Skin epidermis (tissue), 12 donors: ENCODE data around the gene PTPRM.

ENCODE experiments used
- H3K27ac ChIP-seq, 21 experiments: fragments of 200-600 bp; sonication (generic) in 11 of 21; one replicate each; pipeline ENCODE4 v1.5.0; 2020; ENCODE audit warnings: mild to moderate bottlenecking in 3 of 21, inconsistent platforms in 2 of 21, moderate library complexity in 2 of 21
- H3K4me3 ChIP-seq, 7 experiments: fragments of 200-600 bp; sonication (generic) in 2 of 7; one replicate each; pipeline ENCODE4 v1.5.0; 2020; ENCODE audit warnings: inconsistent platforms in 2 of 7, mild to moderate bottlenecking in 2 of 7, moderate library complexity in 1 of 7

Gene PTPRM

DNA sequence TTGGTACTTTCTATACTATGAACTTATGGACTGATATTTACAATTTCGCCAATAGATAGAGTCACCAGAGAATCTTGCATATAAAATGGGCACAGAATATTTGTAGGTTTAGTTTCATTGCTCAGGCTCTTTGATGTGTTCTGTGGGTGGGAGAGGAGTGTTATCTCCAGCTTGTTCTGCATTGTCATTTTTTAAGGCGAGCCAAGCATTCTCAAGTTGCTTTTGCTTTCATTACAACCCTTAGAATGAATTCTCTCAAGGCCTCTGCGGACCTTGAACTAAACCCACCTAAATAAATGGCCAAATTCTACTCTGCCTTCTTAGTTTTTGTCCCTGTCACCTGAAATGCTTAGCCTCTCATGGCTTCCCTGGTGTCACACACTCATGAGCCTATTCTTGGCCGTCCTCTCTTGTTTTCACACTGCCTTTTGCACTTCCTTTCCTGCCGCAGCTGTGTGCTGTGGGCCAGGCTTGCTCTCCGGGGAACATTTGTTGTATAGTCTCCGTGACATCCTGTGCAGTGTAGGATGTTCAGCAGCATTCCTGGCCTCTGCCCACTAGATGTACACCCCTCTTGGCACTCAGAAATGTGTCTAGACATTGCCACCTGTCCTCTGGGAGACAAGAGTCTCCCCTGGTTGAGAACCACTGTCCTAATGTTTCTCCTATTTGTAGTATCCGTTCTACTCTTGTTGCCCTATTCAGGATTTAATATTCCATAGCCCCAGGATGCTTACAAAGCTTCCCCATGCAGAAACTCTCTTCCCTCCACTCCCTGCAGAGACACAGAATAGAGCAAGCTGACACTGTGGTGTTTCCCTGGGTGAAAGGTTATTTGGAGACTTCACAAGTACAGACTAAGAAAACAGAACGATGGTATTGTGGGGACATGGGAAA, 255.6 kb downstream of the PTPRM start:
- H3K4me3 ChIP-seq, result no peak overlapping the region
- H3K27ac ChIP-seq, result peak overlapping the region in 2 of 21 experiments; percentile 27 to 28

DNA sequence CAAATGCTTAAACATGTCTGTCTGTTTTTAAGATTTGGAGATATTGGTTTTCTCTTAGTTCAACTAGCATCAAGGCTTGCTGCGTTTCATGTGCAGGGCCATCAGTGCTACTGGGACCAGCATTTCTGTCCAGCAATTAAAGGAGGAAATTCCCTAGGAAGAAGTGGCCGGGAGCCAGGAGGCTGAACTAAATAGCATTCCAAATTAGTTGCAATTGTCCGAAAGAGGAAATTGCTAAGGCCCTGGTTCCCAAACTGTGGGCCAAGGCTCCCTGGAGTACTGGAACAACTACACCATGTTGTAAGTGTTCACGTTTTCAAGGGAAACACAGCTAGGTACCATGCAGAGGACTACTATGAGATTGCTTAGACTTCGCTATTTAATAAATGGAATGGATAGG, 257.9 kb downstream of the PTPRM start:
- Histone ChIP-seq H3K27ac (no peak overlapping the region), H3K4me3 (no peak overlapping the region)

DNA sequence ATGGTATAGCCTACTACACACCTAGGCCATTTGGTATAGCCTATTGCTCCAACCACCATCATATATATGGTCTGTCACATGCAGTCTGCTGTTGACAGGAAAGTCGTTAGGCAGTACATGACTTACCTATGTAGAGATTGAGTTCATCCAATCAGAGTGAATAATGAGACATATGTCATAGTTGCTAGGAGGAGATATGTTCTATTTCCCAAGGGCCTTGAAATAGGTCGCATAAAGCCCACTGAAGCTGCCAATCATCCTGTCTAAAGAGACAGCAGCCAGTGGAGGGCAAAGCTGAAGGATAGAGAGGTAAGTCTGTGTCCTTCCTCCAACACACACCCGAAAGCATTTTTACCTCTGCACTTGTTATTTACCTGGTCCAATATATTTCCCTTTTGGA, 263.4 kb downstream of the PTPRM start:
- H3K27ac ChIP-seq, result no peak overlapping the region

DNA sequence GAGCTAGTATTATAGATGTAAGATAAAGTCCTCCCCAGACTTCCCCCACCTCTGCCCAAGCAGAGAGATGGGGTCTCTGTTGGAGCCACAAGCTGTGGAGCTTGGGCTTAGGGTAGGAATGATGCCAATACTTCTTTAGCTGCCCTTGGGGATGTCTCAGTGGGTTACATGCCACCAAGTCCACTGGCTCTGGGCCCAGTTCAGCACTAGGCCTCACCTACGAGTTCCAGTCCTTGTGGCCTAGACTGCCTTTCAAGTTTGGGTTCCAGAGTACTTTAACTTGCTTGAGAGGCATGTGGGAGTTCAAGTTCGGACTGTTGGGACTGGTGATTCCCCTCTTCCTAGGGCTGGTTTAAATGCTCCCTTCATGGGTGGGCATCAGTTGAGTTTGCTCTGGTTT, 272.4 kb downstream of the PTPRM start:
- Histone ChIP-seq H3K4me3 (no peak overlapping the region), H3K27ac (no peak overlapping the region)

More for the DNA sequence above, 263.4 kb downstream of the PTPRM start:
- H3K4me3 ChIP-seq, result no peak overlapping the region

DNA sequence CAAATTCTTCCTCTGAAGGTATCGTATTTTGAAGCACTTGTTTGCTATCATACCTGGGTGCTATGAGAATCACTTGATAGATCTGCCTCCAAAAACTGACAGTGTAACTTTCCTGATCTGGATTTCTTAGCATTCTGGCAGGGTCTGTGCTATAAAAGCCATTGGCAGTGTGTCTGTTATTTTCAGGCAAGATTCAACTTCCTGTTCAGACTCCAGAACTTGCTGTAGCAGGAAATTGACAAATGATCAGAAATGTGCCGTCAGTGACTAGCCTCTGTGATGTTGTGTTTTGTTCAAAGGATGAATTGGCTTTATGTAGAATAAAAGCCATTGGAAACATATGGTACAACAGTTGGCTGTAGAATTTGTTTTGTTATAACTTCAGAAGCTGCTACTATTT, 273.3 kb downstream of the PTPRM start:
- no peak overlapping the region for H3K27ac ChIP-seq
- H3K4me3 ChIP-seq, result no peak overlapping the region

DNA sequence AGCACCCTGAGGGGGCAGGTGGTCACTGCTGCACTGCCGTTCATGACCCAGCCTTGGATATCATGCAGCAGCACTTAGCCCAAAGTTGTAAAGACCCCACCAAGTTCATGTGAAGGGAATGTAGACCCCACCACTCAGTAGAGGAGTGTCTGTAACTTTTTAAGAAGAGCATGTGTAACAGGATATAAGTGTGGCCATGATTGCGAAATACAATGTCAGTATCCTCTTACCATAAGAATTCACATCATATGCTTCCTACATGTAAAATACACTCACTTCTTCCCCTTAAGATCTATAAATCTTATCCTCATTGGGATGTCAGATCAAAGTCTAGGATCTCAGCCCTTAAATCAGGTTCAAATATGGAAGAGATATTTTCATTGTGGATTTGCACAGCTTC, 276.9 kb downstream of the PTPRM start:
- Histone ChIP-seq H3K27ac (no peak overlapping the region), H3K4me3 (no peak overlapping the region)

DNA sequence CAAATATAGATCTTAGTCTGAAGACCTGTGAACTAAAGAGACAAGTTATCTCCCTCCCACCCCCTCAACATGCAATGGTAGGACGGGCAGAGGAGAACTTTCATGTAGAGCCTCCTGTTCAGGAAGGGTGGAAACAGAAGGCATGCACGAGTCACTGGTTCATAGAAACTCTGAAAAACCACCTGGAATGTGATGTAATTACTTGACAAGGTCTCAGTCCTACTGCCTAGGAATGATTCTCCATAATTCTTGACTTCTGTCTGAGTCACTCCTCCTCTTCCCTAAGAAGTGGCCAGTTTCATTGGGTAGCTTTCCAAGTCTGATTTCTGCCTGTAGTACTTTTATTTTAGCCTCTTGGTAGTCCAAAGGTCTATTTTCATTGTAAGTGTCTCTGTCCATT, 277.3 kb downstream of the PTPRM start:
- Histone ChIP-seq H3K27ac (no peak overlapping the region), H3K4me3 (no peak overlapping the region)

DNA sequence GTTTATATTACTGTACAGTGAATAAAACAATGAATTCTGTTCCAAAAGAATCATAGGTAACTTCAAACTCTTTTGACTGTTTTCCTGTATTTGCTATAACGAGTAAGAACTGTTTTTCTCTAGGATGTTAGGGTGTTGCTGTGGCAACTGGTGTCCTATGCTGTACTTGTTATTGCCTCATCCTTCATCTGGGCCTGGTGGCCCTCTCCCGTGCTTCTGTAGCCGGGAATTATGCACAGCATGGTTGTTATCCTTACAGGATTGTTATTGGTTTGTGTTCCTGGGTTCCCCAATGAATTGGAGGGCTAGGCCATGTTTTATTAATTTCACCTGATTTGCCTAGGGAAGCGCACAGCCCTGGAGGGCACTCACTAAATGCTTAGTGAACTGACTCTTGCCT, 279.2 kb downstream of the PTPRM start:
- no peak overlapping the region for H3K4me3 ChIP-seq
- no peak overlapping the region for H3K27ac ChIP-seq

DNA sequence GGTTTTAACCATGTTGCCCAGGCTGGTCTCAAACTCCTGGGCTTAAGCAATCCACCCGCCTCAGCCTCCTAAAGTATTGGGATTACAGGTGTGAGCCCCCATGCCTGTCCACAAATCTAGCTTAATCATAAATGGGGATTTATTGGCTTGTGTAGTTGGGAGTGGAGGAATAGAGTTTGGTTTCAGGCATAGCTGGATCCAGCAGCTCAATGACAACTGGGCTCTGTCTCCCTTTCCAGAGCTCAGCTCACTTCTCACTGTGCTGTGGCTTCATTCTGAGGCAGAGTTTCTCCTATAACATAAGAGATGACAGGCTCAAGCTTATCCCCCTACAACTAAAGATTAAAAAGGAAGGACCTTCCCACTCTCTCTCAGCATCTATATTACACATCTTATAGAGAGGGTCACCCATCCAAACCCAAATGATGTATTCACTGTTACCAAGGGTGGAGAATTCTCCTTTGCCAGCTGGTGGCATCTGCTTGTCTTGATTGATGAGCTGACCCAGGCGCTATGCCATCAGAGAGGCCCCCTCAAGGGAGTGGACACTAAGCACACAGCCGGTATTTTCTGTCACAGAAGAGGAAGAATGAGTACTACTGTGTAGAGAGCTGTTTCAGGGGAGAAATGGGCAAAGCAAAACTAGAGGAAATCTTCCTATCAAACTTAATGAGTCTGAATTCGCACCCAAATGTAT, 280.4 kb downstream of the PTPRM start:
- Histone ChIP-seq H3K27ac (no peak overlapping the region), H3K4me3 (no peak overlapping the region)

DNA sequence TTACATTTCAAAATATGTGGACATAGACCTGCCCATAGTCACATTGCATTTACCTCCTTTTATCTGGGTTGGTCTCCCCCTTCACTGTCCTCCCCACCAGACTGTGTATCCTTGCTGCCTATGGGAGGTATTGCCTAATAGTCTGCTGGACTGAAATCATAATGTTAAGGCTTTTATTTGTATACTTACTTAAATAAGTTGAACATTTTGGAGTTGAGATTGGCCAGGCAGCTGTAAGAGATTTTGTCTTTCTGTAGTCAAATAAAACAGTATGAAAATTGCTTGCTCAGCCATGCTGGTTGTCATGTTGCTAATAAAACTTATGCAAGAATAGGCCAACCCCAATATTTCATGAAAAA, 280.9 kb downstream of the PTPRM start:
- no peak overlapping the region for H3K27ac ChIP-seq
- no peak overlapping the region for H3K4me3 ChIP-seq

DNA sequence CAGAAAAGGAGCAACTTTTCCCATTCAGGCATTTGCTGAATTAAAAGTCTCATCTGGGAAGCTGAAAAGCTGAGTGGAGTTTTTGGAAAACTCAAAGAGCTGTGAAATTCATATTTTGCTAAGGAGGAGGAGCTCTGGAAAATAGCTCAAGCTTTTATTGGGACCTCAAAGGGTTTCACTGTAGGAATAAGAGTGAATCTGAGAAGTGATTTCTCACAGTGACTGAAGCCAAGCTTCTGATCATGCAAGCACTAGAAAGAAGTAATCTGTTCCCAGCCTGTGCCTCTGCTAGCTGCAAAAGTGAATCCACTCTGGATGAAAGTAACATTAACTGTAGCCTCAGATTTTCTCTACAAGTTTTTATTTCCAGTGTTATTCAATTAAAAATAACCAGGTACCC, 283.3 kb downstream of the PTPRM start:
- H3K4me3 ChIP-seq, result no peak overlapping the region
- no peak overlapping the region for H3K27ac ChIP-seq

DNA sequence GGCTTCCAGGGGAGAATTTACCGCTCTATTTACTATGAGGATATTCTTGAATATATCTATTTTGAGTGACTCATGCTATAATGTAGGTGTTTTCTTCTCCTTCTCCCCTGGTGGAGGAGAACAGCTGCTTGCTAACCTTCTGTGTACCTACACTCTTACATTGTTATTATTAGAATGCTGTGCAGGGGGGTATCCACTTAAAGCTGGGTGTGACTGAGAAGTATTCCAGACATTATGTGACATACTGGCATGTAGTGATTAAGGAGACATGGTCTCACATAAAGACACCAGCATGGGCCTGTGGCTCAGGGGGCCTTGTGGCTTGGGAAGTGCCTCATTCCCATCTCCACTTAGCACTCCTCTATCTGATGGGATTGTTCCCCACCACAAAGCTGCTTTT, 287.9 kb downstream of the PTPRM start:
- no peak overlapping the region for H3K27ac ChIP-seq
- no peak overlapping the region for H3K4me3 ChIP-seq

DNA sequence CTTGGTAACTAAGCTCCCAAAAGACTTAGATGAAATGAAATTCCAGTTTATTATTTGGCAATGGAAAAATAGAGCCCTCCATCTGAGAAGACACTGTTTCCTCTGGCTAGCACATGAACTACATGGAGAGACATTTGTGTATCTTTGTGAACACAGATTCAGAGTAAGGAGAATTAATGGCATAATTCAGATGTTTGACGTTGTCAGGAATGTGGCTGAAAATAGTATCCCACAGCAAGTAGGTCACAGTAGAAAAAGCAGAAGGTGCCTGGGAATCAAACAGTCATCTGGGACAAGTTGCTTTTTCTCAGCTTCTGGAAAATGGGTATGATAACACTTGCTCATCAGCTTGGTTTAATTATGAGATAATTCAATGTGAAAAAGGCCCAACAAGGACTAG, 288.6 kb downstream of the PTPRM start:
- Histone ChIP-seq H3K4me3 (no peak overlapping the region), H3K27ac (no peak overlapping the region)

DNA sequence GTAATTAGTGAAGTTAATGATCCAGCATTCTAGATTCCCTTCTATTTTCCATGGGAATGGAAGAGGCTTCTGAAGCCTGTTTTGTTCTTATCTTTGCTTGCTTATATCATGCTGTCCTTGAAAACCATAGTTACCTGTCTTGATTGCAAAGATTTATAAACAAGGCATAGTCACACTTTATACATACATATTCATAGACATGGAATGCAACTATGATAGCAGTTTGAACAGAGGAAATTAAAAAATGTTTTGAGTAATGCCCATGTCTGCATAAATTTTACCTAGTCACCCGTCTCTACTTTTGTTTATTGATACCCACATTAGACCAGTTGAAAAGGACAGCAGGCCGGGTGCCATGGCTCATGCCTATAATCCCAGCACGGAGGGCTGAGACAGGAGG, 289.0 kb downstream of the PTPRM start:
- no peak overlapping the region for H3K4me3 ChIP-seq
- H3K27ac ChIP-seq, result no peak overlapping the region

DNA sequence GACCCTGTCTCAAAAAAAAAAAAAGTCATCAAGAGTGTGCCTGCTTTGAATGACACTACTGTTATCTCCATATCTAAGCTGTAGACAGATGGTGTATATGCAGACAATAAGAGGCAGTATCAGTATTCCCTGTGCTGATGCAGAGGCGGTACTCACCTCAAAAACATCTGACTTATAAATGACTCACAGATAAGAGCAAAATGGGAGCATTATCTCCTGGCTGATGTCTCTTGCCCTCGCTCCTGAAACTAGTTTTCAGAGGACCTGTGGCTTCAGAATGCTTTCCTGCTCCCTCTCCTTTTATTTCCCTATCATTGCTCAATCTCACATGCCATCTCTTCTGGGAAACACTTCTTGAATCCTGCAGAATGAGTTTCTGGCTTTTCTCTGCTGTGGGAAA, 289.6 kb downstream of the PTPRM start:
- Histone ChIP-seq H3K27ac (no peak overlapping the region), H3K4me3 (no peak overlapping the region)

DNA sequence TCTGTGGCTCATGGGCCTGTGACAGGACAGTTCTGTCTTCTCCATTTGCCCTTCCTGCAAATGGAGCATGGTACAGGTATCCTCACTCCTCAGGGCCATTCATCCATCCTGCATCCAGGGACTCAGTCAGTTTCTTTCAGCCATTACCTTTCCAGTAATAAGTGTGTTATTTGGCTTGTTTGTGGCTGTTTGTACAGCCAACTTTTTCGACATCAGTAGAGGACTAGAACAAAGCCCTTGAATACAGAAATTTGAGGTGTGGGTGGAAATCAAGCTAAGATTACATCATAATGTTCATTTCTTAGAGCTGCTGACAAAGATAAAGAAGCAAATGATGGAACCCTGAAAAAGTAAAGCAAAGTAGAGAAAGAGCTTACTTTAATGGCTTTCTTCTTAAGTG, 290.4 kb downstream of the PTPRM start:
- Histone ChIP-seq H3K4me3 (no peak overlapping the region), H3K27ac (no peak overlapping the region)

DNA sequence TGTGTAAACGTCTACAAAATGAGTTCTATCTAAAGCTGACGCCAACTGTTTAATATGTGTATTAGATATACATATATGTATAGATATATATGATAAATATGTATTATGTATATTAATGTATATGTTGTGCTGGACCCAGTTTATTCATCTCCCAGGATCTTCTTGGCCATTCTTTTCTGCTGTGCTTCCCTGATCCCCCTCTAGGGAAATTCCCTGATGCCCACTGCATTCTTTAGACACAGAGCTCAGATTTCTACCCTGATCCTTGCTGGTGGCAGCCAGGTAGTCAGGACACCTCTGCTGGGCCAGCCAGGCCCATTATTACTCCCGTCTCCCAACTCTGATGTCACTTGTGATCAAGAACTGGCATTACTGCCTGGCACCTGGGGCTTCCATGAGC, 292.0 kb downstream of the PTPRM start:
- H3K4me3 ChIP-seq, result no peak overlapping the region
- H3K27ac ChIP-seq, result no peak overlapping the region

DNA sequence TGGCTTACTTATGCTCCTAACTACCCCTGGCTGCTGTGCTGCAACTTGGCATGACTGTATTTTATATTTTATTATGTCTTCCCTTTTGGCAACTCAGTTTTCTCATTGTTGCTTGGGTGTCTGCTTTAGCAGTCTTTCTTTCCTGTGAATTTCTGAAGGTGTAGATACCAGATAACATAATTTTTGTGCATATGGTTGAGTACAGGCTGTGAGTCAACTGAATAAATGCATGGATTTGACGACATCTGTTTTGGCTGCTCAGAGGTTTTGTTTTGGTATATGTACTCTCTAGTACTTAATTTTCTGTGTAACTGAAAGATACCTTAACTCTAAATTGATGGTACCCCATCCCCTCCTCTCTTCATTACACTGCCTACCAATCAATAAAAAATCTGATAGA, 303.1 kb downstream of the PTPRM start:
- no peak overlapping the region for H3K27ac ChIP-seq
- no peak overlapping the region for H3K4me3 ChIP-seq

DNA sequence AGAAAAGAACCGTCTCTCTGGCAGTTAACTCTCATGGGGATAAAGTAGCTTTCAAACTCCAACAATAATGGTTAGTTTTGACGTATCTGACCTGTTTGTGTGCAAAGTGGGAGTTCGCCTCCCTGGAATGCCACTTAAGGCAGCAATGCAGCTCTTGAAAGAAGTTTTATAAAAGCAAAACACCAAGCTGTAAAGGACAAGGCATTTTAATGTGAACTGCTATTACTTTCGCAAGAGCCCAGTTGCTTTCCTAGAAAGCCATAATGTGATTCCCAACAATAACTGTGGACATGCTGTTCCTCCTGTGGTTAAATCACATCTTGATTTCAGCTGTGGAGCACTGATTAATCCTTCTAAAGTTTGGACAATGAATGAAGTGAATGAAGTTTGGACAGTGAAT, 303.7 kb downstream of the PTPRM start:
- Histone ChIP-seq H3K4me3 (no peak overlapping the region), H3K27ac (no peak overlapping the region)

DNA sequence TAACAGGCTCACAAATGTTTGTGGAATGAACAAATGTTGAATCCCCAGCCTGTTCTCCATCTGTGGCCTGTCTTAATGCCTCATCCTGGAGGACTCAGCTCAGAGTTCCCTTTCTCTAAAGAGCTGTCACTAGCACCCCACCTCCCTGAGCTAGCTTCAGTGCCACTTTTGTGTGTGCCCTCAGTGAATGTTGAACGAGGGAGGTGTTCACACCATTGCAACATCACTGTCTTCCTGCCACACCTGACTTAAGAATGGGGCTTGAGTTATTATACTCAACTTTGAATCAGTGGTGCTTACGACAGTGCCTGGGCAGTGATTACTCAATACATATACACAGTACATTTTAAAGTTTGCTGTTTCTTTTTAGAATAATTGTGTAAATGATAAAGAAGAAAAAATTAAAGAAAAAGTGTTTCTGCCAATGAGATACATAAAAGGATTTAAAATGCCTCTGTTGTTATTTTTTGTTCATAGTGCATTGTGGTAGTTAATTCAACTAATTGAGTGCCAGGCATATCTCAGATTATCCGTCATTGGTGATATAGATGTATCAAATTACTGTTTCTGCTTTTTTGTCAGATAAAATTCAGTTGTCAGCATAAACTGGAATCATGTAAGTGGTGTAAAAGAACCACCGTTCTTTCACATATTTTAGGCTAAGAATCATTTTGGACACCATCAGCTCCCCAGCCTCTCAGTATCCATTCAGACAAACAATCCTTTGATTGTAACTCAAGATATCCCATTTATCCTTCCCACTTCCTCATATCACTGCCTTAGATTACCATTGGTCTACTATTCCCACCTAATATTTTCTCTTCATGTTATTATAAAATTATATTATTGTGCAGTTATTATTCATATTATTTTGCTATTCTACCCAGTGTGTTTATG, 304.7 kb downstream of the PTPRM start:
- Histone ChIP-seq H3K27ac (no peak overlapping the region), H3K4me3 (no peak overlapping the region)

DNA sequence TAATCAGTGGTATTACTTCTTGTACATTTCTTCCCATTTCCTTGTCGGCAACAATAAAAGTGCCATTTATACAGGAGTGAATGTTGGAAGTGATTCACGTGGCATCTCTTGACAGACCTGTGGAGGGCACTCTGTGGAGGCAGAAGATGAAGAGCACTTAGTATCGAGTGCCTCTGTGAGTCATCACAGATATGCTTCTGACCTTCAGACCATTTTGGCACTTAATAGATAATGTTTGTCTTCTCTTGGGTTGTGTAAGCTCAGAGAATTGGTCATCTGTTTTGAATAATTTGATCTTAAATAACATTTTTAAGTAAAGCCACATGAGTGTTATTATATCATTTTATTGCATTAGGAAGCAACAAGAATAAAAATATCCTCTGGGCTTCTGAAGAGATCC, 305.5 kb downstream of the PTPRM start:
- Histone ChIP-seq H3K4me3 (no peak overlapping the region), H3K27ac (no peak overlapping the region)
